AG04450 (cell line): ENCODE measurements around the gene ATP2B3. TPM values are rescaled to one million over a fixed set of nuclear protein-coding genes. Genes with fewer than 3 reads are reported as not detected.

Experiments used
- CTCF ChIA-PET: fragments of 300-600, 350-600 bp; formaldehyde crosslinking; extraction: SDS; loops from one replicate; lab custom pipeline; 2022; ENCODE audit warnings: antibody characterized with exemption, inconsistent platforms; lab: Charles Lee
- POLR2A ChIA-PET: fragments of 350-600 bp; formaldehyde crosslinking; extraction: SDS; loops from one replicate; lab custom pipeline; 2021; ENCODE audit warnings: antibody characterized with exemption, inconsistent platforms; lab: Yijun Ruan, JAX
- DNase-seq: peaks from one replicate; pipeline ENCODE4 v3.0.0-alpha.2; 2011; ENCODE audit warnings: low read depth, low spot score
- H3K27ac ChIP-seq: one replicate; pipeline ENCODE4 v1.5.1; 2012; ENCODE audit warnings: low read depth, low read length, control low read depth
- H3K27me3 ChIP-seq: one replicate; pipeline ENCODE4 v1.6.0; 2012; ENCODE audit warnings: low read length; ENCODE audit not compliant: control insufficient read depth, insufficient read depth
- H3K4me3 ChIP-seq: 2 replicates; pipeline ENCODE4 v1.5.1; 2011; ENCODE audit warnings: mild to moderate bottlenecking, low read depth, low read length, control low read depth
- H3K9me3 ChIP-seq: 2 replicates; pipeline ENCODE4 v1.5.1; 2012; ENCODE audit warnings: low read length; ENCODE audit not compliant: control insufficient read depth, insufficient read depth
- polyA plus RNA-seq: library from polyadenylated mRNA; depleted of rRNA; stranded (reverse); fragments of >200 nt; gene quantifications from 2 replicates; pipeline ENCODE4 v1.2.3, GENCODE V29; 2011
- TF ChIP-seq, protein P1 (sequence below): IDR thresholded peaks from 2 replicates; pipeline ENCODE4 v1.5.1; 2011; ENCODE audit warnings: low read depth, low read length, control low read depth, inconsistent platforms

ATP2B3 gene
- polyA plus RNA-seq, 1 experiment = 0.01 TPM

DNA sequence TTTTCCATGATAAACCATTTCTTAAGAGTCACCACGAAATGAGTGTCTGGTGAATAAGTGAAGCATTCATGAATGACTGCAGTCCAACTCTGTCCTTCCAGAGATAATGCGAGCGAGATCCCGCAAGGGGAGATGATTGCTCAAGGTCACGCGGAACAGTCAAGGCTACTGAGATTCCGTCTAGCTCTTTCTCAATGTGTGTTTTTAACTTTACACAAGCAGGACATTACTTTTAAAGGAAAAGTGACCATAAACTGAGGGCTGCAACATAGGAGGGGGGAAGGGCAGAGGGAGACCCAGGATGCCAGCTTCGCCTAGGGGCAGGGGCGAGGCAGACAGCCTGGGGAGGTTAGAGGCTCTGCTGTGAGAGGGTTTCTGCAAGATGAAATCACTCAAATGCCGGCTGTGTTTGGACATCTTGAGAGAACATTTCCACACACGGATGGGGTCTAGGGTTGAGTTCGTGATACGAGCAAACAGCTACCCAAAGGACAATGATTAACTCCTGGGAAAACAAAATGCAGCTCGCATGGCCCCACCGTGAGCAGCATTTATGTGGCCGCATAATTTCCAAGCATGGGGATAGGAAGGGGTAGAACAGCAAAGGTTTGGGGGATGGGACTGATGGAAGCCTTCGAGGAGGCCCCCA is 105.3 kb downstream of the ATP2B3 start:
- CTCF ChIA-PET = interaction anchor here (1.1 kb wide), 2 partner anchors 13 to 45 kb away, joined by 6 to 7 read pairs; no protein-coding TSS in a partner anchor

DNA sequence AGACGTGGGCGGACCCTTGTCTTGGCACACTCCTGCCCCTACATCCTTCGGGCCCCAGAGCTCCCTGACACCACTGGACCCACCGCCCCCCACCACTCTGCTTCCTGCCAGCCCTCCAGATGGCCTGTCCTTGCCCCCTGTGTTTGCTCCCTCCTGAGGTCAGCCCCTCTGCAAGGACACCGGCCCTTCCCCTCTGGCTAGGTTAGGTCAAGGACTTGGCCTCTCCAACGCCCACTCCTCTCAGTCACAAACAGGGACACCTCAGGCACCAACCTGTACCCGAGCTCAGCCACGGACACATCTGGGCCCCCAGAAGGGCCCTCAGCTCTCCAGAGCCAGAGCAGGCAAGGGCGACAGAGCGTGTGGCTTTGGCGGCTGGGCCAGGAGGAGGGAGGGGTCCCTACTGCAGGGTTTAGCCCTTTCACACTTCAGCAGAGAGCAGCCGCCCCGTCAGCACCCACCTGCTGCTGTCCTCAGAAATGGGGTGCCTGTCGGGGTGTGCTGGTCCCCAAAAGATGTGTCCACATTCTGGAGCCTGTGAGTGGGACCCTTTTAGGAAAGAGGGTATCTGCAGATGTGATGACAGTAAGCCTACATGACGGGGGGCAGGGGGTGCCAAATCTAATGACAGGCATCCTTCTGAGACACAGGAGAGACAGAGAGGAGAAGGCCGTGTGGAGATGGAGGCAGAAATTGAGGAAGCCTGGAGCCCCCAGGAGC is 106.0 kb downstream of the ATP2B3 start:
- DNase-seq = no peak

More for the DNA sequence above, 105.3 kb downstream of the ATP2B3 start:
- H3K4me3 ChIP-seq = no peak overlapping the region
- no peak overlapping the region for H3K27ac ChIP-seq
- DNase-seq = no peak
- TF ChIP-seq, protein P1, sequence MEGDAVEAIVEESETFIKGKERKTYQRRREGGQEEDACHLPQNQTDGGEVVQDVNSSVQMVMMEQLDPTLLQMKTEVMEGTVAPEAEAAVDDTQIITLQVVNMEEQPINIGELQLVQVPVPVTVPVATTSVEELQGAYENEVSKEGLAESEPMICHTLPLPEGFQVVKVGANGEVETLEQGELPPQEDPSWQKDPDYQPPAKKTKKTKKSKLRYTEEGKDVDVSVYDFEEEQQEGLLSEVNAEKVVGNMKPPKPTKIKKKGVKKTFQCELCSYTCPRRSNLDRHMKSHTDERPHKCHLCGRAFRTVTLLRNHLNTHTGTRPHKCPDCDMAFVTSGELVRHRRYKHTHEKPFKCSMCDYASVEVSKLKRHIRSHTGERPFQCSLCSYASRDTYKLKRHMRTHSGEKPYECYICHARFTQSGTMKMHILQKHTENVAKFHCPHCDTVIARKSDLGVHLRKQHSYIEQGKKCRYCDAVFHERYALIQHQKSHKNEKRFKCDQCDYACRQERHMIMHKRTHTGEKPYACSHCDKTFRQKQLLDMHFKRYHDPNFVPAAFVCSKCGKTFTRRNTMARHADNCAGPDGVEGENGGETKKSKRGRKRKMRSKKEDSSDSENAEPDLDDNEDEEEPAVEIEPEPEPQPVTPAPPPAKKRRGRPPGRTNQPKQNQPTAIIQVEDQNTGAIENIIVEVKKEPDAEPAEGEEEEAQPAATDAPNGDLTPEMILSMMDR = no peak
- peaks cover 18% of the 10 kb centered on the region for H3K27me3 ChIP-seq
- H3K9me3 ChIP-seq = no peaks in the 10 kb centered on the region
- POLR2A ChIA-PET = no interaction called here

DNA sequence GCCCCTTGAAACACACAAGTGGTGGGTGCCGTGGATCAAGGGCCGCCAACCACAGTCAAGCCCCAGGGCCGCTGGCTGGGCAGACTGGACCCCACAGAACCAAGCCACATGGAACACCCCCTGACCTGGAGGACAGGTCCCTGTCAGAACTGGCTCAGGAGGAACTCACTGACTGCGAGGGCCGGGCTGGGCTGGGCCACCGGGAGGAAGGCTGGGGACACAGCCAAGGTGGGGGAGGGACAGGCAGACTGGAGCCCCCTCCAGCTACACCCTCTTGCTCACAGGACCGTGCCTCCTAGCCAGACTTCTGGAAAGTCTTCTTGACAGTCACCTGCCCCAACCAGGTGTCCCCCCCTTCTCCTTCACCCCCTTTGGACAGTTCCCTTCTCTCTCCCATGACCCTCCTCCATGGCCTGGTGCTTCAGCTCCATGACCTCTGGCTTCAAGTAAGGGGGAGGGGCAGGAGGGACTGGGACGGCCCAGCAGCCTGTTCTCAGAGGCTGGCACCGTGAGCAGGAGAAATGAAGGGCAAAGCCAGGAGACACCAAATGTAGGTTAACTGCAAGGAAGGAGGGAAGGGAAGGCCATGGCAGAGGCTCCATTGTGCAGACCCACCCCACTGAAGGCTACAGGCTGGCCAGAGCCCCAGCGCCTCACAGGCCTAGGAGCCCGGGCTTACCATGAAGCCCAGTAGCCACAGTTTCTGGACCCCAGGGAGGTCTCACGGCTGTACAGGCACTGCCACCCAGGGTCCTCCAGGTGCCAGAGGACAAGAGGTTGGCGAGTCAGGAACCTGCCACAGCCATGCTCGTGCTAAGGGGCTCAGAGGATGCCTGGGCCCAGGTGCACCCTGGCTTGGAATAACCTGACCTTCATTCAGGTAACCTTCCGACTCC is 107.0 kb downstream of the ATP2B3 start:
- H3K9me3 ChIP-seq = no peaks in the 10 kb centered on the region
- peaks cover 18% of the 10 kb centered on the region for H3K27me3 ChIP-seq
- no peak overlapping the region for H3K4me3 ChIP-seq
- CTCF ChIA-PET = no interaction called here
- H3K27ac ChIP-seq = no peak overlapping the region
- POLR2A ChIA-PET = no interaction called here
- TF ChIP-seq, protein P1 = no peak
- DNase-seq = no peak

More for the DNA sequence above, 106.0 kb downstream of the ATP2B3 start:
- TF ChIP-seq, protein P1 = no peak
- POLR2A ChIA-PET = no interaction called here
- Histone ChIP-seq H3K27ac (no peak overlapping the region), H3K4me3 (no peak overlapping the region), H3K9me3 (no peaks in the 10 kb centered on the region), H3K27me3 (peaks cover 18% of the 10 kb centered on the region)
- CTCF ChIA-PET = interaction anchor here (0.6 to 1.1 kb wide), 3 partner anchors 11 to 45 kb away, joined by 6 to 7 read pairs (median 6); no protein-coding TSS in a partner anchor

DNA sequence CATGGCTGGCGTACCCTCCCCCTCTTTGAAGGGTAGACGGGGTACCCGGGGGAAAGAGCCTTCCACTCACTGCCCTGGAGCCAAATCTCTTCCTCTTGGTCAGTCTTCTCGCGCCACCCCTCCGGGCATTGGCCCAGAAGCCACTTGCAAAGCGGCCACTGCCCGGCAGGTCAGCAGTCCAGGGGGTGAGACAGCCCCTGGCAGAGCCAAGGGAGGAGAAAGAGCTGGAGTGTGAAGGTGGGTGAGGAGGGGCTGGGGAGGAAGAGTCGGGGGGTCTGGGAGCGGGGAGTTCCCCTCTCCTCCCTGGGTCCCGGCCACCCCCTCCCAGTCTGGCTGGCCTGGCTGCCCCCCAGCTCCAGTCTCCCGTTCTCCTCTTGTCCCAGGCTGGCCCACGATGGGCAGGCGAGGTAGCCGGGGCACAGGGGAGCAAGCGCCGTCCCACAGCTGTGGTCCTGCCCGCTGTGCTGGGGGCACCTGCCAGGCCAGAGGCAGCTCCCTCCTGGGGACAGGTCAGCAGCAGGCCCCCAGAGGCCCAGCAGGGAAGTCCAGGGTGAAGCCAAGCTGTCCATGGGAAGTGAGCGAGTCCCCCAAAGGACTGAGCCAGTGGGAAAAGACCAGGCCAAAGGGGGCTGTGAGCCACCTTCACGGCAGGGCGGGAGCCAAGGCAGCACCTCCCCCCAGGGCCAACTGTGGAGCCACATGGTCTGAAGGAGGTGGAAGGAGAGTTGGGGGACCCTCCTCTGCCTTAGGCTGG is 108.0 kb downstream of the ATP2B3 start:
- POLR2A ChIA-PET = no interaction called here
- H3K27ac ChIP-seq = no peak overlapping the region
- DNase-seq = no peak
- TF ChIP-seq, protein P1 = no peak
- H3K27me3 ChIP-seq = peaks cover 16% of the 10 kb centered on the region
- H3K9me3 ChIP-seq = no peaks in the 10 kb centered on the region
- no peak overlapping the region for H3K4me3 ChIP-seq
- CTCF ChIA-PET = no interaction called here
